HL-60 (cell line): ENCODE results near the gene ITGA3.

Source experiments
- DNase-seq, 2 experiments: peaks; one replicate each; pipeline ENCODE4 v3.0.0-alpha.2; 2010 to 2020; ENCODE audit warnings: low read depth in 1 of 2, low spot score in 1 of 2
- H3K27ac ChIP-seq: fragments of 250-450 bp; sonication (Bioruptor Pico); replicated peaks from 2 replicates; pipeline ENCODE4 v1.5.1; 2020; ENCODE audit warnings: mild to moderate bottlenecking, moderate library complexity
- H3K27me3 ChIP-seq: fragments of 250-450 bp; sonication (Bioruptor Pico); 2 replicates; pipeline ENCODE4 v1.5.1; 2021; ENCODE audit warnings: mild to moderate bottlenecking, moderate library complexity; ENCODE audit not compliant: insufficient read depth, poor library complexity, severe bottlenecking
- H3K4me3 ChIP-seq: replicated peaks from 2 replicates; pipeline ENCODE4 v1.5.1; 2011; ENCODE audit warnings: mild to moderate bottlenecking, control low read depth, low read length; ENCODE audit not compliant: insufficient read depth
- GABPA ChIP-seq: IDR thresholded peaks from 2 replicates; pipeline ENCODE4 v1.6.1; 2012; ENCODE audit warnings: low read depth
- POLR2AphosphoS5 ChIP-seq: IDR thresholded peaks from 2 replicates; pipeline ENCODE4 v1.6.1; 2012; ENCODE audit warnings: low read depth
- SPI1 ChIP-seq: IDR thresholded peaks from 2 replicates; pipeline ENCODE4 v1.6.1; 2012; ENCODE audit warnings: low read depth, mild to moderate bottlenecking, borderline replicate concordance
- TF ChIP-seq, protein P1 (sequence below): IDR thresholded peaks from 2 replicates; pipeline ENCODE4 v1.6.1; 2012; ENCODE audit warnings: low read depth; ENCODE audit not compliant: insufficient replicate concordance
- TF ChIP-seq, protein P2 (sequence below): IDR thresholded peaks from one replicate; pipeline ENCODE4 v1.5.1; 2011; ENCODE audit warnings: low read length, control low read depth, inconsistent platforms; ENCODE audit not compliant: insufficient read depth

Gene ITGA3

DNA sequence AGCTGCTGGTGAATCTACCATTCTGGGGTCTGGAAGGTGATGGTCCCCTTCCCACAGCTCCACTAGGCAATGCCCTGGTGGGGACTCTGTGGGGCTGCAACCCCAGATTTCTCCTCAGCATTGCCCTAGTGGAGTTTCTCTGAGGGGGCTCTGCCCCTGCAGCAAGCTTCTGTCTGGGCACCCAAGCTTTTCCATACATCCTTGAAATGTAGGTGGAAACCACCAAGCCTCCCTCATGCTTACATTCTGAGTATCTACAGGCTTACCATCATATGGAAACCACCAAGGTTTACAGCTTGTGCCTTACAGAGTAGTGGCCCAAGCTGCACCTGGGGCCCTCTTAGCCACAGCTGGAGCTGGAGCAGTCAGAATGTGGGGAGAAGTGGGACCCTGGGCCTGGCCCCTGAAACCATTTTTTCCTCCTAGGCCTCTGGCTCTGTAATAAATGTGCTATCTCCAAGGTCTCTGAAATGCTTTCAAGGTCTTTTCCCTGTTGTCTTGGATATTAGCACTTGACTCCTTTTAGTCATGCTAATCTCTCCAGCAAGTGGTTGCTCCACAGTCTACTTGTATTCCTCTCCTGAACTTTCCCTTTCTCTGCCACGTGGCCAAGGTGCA, 41.3 kb upstream of the ITGA3 start:
- no peaks in the 10 kb centered on the region for H3K27me3 ChIP-seq

DNA sequence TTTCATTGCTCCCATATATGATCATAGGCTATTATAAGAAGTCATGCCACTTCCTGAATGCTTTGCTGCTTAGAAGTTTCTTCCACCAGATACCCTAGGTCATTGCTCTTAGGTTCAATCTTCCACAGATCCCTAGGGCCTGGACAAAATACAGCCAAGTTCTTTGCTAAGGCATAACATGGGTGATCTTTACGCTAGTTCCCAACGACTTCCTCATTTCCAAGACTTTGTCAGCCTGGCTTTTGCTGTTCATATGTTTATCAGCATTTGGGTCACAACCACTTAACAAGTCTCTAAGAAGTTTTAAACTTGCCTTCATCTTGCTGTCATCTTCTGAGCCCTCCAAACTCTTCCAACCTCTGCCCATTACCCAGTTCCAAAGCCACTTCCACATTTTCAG, 40.8 kb upstream of the ITGA3 start:
- Histone ChIP-seq H3K4me3 (no peak overlapping the region), H3K27ac (no peak overlapping the region), H3K27me3 (no peaks in the 10 kb centered on the region)
- TF ChIP-seq, protein P1, sequence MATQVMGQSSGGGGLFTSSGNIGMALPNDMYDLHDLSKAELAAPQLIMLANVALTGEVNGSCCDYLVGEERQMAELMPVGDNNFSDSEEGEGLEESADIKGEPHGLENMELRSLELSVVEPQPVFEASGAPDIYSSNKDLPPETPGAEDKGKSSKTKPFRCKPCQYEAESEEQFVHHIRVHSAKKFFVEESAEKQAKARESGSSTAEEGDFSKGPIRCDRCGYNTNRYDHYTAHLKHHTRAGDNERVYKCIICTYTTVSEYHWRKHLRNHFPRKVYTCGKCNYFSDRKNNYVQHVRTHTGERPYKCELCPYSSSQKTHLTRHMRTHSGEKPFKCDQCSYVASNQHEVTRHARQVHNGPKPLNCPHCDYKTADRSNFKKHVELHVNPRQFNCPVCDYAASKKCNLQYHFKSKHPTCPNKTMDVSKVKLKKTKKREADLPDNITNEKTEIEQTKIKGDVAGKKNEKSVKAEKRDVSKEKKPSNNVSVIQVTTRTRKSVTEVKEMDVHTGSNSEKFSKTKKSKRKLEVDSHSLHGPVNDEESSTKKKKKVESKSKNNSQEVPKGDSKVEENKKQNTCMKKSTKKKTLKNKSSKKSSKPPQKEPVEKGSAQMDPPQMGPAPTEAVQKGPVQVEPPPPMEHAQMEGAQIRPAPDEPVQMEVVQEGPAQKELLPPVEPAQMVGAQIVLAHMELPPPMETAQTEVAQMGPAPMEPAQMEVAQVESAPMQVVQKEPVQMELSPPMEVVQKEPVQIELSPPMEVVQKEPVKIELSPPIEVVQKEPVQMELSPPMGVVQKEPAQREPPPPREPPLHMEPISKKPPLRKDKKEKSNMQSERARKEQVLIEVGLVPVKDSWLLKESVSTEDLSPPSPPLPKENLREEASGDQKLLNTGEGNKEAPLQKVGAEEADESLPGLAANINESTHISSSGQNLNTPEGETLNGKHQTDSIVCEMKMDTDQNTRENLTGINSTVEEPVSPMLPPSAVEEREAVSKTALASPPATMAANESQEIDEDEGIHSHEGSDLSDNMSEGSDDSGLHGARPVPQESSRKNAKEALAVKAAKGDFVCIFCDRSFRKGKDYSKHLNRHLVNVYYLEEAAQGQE = no peak
- TF ChIP-seq, protein P2, sequence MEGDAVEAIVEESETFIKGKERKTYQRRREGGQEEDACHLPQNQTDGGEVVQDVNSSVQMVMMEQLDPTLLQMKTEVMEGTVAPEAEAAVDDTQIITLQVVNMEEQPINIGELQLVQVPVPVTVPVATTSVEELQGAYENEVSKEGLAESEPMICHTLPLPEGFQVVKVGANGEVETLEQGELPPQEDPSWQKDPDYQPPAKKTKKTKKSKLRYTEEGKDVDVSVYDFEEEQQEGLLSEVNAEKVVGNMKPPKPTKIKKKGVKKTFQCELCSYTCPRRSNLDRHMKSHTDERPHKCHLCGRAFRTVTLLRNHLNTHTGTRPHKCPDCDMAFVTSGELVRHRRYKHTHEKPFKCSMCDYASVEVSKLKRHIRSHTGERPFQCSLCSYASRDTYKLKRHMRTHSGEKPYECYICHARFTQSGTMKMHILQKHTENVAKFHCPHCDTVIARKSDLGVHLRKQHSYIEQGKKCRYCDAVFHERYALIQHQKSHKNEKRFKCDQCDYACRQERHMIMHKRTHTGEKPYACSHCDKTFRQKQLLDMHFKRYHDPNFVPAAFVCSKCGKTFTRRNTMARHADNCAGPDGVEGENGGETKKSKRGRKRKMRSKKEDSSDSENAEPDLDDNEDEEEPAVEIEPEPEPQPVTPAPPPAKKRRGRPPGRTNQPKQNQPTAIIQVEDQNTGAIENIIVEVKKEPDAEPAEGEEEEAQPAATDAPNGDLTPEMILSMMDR = no peak
- TF ChIP-seq SPI1 = peak; percentile 55; the same call in 1 of the 2 replicates
- DNase-seq = no peak

More for the DNA sequence above, 41.3 kb upstream of the ITGA3 start:
- TF ChIP-seq POLR2AphosphoS5 (no peak), SPI1 (no peak), GABPA (no peak)
- TF ChIP-seq, protein P1 = no peak
- TF ChIP-seq, protein P2 = no peak
- no peak for DNase-seq
- no peak overlapping the region for H3K27ac ChIP-seq
- H3K4me3 ChIP-seq = no peak overlapping the region

DNA sequence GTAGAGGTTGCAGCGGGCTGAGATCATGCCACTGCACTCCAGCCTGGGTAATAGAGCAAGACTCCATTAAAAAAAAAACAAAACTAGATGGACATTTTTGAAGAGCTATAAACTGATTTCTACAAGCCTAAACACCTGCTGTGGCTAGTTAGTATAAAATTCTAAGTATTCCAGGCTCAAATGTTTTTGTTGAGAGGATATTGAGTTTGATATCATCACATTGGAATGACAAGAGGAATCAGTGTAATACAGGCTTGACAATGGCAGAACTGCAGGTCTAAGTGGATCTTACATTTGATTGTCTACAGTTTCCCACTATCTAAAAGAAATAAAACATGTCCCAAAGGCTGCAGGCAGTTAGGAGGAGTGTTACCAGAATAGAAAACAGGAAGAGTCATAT, 37.0 kb upstream of the ITGA3 start:
- TF ChIP-seq, protein P1 = no peak
- TF ChIP-seq SPI1 = no peak
- no peak for TF ChIP-seq GABPA
- H3K27ac ChIP-seq = no peak overlapping the region
- H3K4me3 ChIP-seq = no peak overlapping the region
- DNase-seq = no peak
- no peaks in the 10 kb centered on the region for H3K27me3 ChIP-seq
